OCI-LY3 (cell line): ENCODE data around the gene SYNDIG1.

Experiments
- H2AFZ ChIP-seq: fragments of 200-600, 300-600 bp; shearing (Covaris generic); 2 replicates; pipeline ENCODE4 v1.6.0; 2014; ENCODE audit warnings: antibody characterized with exemption, low read depth, low read length
- H3K27ac ChIP-seq: fragments of 200-600, 300-600 bp; sonication (generic); 2 replicates; pipeline ENCODE4 v1.5.1; 2014; ENCODE audit warnings: mild to moderate bottlenecking, low read length, moderate library complexity, mixed read lengths
- H3K27me3 ChIP-seq: fragments of 200-600, 300-600 bp; sonication (generic); 2 replicates; pipeline ENCODE4 v1.6.1; 2014; ENCODE audit warnings: low read depth, low read length, mixed read lengths
- H3K36me3 ChIP-seq: fragments of 200-600, 300-600 bp; sonication (generic); replicated peaks from 2 replicates; pipeline ENCODE3; 2014; ENCODE audit warnings: low read depth, low read length, mixed read lengths
- H3K4me1 ChIP-seq: fragments of 300-600, 200-600 bp; sonication (generic); 2 replicates; pipeline ENCODE4 v1.6.1; 2014; ENCODE audit warnings: low read length, mixed read lengths
- H3K4me2 ChIP-seq: fragments of 200-600, 300-600 bp; sonication (generic); 2 replicates; pipeline ENCODE4 v1.6.1; 2014; ENCODE audit warnings: low read length, mixed read lengths
- H3K4me3 ChIP-seq: fragments of 300-600, 200-600 bp; sonication (generic); 2 replicates; pipeline ENCODE4 v1.5.1; 2014; ENCODE audit warnings: antibody characterized with exemption, mild to moderate bottlenecking, low read length, moderate library complexity
- H3K79me2 ChIP-seq: fragments of 300-600, 200-600 bp; shearing (Covaris generic); 2 replicates; pipeline ENCODE4 v1.6.1; 2014; ENCODE audit warnings: mild to moderate bottlenecking, low read length, mixed read lengths
- H3K9ac ChIP-seq: fragments of 300-600, 200-600 bp; shearing (Covaris generic); 2 replicates; pipeline ENCODE4 v1.6.0; 2014; ENCODE audit warnings: mild to moderate bottlenecking, low read length, moderate library complexity
- H3K9me3 ChIP-seq: fragments of 200-600, 300-600 bp; shearing (Covaris generic); 2 replicates; pipeline ENCODE4 v1.6.1; 2014; ENCODE audit warnings: low read length, mixed read lengths; ENCODE audit not compliant: insufficient read depth
- H4K20me1 ChIP-seq: fragments of 200-600, 300-600 bp; sonication (generic); 2 replicates; pipeline ENCODE4 v1.6.1; 2016; ENCODE audit warnings: low read length, mixed read lengths; ENCODE audit not compliant: insufficient read depth
- EZH2phosphoT487 ChIP-seq: fragments of 200-600 bp; shearing (Covaris generic); IDR thresholded peaks from 2 replicates; pipeline ENCODE4 v1.6.1; 2018; ENCODE audit warnings: antibody characterized with exemption, mixed run types, low read depth
- TF ChIP-seq, protein P1 (sequence below): fragments of 200-600, 300-600 bp; sonication (generic); IDR thresholded peaks from 2 replicates; pipeline ENCODE4 v1.5.1; 2014; ENCODE audit warnings: antibody characterized with exemption, low read length, low read depth

SYNDIG1 gene

DNA sequence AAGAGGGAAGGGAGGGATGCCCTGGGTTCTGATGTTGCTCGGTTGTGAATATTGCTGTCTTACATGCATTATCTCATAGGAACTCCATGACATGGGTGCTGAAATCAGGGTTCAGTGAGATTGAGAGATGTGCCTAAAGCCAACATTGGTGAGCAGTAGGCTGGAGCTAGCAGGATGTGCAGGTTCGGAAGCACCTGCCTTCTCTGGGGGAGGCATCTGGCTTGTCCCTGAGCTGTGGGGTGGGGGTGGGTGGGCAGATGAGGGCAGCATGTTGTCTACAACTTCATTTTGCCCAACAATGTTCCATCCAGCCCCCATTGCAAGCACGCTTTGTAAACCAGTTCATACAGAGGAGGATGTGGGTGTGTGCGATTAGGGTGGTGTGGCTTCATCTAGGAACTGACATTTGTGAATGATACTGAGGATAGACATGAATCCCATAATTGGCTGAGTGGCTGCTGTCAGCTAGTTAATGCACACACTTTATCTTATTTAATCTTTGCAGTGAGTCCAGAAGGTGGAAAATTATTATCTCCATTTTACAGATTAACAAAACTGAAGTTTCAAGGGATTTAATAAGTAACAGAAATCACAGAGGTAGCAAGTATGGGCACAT lies 119.4 kb downstream of the SYNDIG1 start:
- no peaks in the 10 kb centered on the region for H3K79me2 ChIP-seq
- no peaks in the 10 kb centered on the region for H4K20me1 ChIP-seq
- no peaks in the 10 kb centered on the region for H3K9me3 ChIP-seq
- no peak overlapping the region for H3K27ac ChIP-seq
- no peaks in the 10 kb centered on the region for H3K4me1 ChIP-seq
- no peak overlapping the region for H2AFZ ChIP-seq
- H3K9ac ChIP-seq, result no peak overlapping the region
- peaks cover 4% of the 10 kb centered on the region; the same call in 1 of the 2 replicates for H3K27me3 ChIP-seq
- no peak overlapping the region for H3K4me3 ChIP-seq
- no peak overlapping the region for H3K4me2 ChIP-seq
- H3K36me3 ChIP-seq, result no peaks in the 10 kb centered on the region
- TF ChIP-seq, protein P1, sequence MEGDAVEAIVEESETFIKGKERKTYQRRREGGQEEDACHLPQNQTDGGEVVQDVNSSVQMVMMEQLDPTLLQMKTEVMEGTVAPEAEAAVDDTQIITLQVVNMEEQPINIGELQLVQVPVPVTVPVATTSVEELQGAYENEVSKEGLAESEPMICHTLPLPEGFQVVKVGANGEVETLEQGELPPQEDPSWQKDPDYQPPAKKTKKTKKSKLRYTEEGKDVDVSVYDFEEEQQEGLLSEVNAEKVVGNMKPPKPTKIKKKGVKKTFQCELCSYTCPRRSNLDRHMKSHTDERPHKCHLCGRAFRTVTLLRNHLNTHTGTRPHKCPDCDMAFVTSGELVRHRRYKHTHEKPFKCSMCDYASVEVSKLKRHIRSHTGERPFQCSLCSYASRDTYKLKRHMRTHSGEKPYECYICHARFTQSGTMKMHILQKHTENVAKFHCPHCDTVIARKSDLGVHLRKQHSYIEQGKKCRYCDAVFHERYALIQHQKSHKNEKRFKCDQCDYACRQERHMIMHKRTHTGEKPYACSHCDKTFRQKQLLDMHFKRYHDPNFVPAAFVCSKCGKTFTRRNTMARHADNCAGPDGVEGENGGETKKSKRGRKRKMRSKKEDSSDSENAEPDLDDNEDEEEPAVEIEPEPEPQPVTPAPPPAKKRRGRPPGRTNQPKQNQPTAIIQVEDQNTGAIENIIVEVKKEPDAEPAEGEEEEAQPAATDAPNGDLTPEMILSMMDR, result no peak
- TF ChIP-seq EZH2phosphoT487, result no peak

DNA sequence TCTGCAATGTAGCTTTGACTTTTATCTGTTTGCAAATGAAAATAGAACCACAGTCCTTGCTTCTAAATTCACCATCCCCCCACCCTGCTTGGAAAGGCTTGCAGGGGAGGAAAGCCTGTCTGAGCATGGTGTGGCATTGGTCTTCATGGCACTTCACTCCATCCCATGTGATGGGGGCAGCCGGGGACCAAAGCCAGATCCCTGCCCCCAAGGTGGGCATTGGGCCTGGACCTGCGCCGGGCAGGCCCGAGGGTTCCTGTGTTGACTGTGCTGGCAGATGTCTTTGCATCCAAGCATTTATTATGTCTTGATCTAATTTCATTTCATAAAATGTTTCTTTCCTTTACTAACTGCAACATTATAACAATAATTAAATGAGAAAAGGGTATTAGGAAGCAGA lies 120.0 kb downstream of the SYNDIG1 start:
- Histone ChIP-seq H3K4me1 (no peaks in the 10 kb centered on the region), H3K36me3 (no peaks in the 10 kb centered on the region), H3K4me2 (no peak overlapping the region), H3K9ac (no peak overlapping the region), H3K4me3 (no peak overlapping the region), H2AFZ (no peak overlapping the region), H3K9me3 (no peaks in the 10 kb centered on the region), H3K27me3 (peaks cover 4% of the 10 kb centered on the region; the same call in 1 of the 2 replicates), H3K27ac (no peak overlapping the region), H3K79me2 (no peaks in the 10 kb centered on the region), H4K20me1 (no peaks in the 10 kb centered on the region)
- no peak for TF ChIP-seq EZH2phosphoT487
- TF ChIP-seq, protein P1, result no peak

DNA sequence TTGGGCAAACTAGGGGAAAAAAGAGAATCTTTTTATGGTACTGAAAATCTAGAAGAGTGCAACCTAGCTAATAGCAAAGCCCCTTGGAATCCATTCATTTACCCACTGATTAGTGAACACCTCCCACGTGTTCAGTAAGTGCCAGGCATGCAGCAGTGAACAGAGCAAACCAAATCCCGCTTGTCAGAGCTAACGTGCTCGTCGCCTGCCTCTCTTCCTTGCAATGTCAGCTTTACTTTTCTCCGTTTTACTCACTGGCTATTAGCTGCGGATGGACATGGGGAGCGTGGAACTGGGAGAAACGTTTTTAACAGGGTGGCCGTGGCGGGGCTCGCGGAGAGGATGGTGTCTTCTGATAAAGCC lies 120.4 kb downstream of the SYNDIG1 start:
- H2AFZ ChIP-seq, result no peak overlapping the region
- no peaks in the 10 kb centered on the region for H4K20me1 ChIP-seq
- H3K4me2 ChIP-seq, result no peak overlapping the region
- no peaks in the 10 kb centered on the region for H3K9me3 ChIP-seq
- H3K9ac ChIP-seq, result no peak overlapping the region
- H3K4me3 ChIP-seq, result no peak overlapping the region
- peaks cover 4% of the 10 kb centered on the region; the same call in 1 of the 2 replicates for H3K27me3 ChIP-seq
- H3K27ac ChIP-seq, result no peak overlapping the region
- H3K36me3 ChIP-seq, result no peaks in the 10 kb centered on the region
- no peaks in the 10 kb centered on the region for H3K79me2 ChIP-seq
- TF ChIP-seq, protein P1, result no peak
- no peak for TF ChIP-seq EZH2phosphoT487
- H3K4me1 ChIP-seq, result no peaks in the 10 kb centered on the region

DNA sequence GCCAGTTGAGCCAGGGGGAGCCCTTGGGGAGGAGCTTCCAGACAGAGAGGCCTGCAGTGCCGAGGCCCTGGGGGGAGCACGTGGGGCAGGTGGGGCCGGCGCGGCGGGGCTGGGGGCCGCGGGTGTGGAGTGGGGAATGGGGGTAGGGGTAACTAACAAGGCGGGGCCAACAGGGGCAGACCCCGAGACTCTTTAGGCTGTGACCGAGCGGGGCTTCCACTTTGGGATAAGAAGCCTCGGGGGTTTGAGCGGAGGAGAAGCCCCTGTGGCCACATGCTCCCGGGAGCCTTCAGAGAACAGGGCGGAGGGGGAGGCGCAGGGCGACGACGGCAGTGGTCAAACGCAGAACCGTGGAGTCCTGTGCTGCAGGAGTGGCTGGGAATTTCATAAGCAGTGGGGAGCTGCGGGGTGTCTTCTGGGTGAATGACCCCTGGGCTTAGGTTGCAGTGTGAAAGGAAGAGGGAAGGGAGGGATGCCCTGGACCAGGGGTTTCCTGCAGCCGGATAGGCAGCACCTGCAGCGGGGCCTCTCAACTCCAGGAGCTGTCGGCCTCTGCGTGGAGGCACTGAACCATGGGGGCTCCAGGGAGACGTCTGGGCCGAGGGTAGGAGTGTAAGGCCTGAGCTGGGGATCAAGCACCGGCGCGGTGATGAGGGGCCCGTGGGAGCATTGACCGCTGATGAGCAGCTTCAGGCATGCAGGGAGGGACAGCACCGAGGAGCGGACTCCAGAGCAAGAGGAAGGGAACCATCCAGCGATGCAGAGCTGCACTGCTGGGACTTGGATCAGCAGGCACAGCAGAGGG lies 121.0 kb downstream of the SYNDIG1 start:
- H3K27ac ChIP-seq, result no peak overlapping the region
- no peak overlapping the region for H3K4me2 ChIP-seq
- no peaks in the 10 kb centered on the region for H3K36me3 ChIP-seq
- H3K4me3 ChIP-seq, result no peak overlapping the region
- no peaks in the 10 kb centered on the region for H3K4me1 ChIP-seq
- TF ChIP-seq, protein P1, result no peak
- TF ChIP-seq EZH2phosphoT487, result no peak
- no peak overlapping the region for H2AFZ ChIP-seq
- no peaks in the 10 kb centered on the region for H4K20me1 ChIP-seq
- no peaks in the 10 kb centered on the region for H3K9me3 ChIP-seq
- peaks cover 4% of the 10 kb centered on the region; the same call in 1 of the 2 replicates for H3K27me3 ChIP-seq
- H3K9ac ChIP-seq, result no peak overlapping the region
- H3K79me2 ChIP-seq, result no peaks in the 10 kb centered on the region
